AG04450 (cell line): Measurements from ENCODE around the gene RANBP10. TPM values are rescaled to one million over a fixed set of nuclear protein-coding genes. Genes with fewer than 3 reads are reported as not detected.

Source experiments
- CTCF ChIA-PET: fragments of 300-600, 350-600 bp; formaldehyde crosslinking; extraction: SDS; loops from one replicate; lab custom pipeline; 2022; ENCODE audit warnings: antibody characterized with exemption, inconsistent platforms; lab: Charles Lee
- POLR2A ChIA-PET: fragments of 350-600 bp; formaldehyde crosslinking; extraction: SDS; loops from one replicate; lab custom pipeline; 2021; ENCODE audit warnings: antibody characterized with exemption, inconsistent platforms; lab: Yijun Ruan, JAX
- DNase-seq: peaks from one replicate; pipeline ENCODE4 v3.0.0-alpha.2; 2011; ENCODE audit warnings: low read depth, low spot score
- H3K27ac ChIP-seq: one replicate; pipeline ENCODE4 v1.5.1; 2012; ENCODE audit warnings: low read depth, low read length, control low read depth
- H3K27me3 ChIP-seq: one replicate; pipeline ENCODE4 v1.6.0; 2012; ENCODE audit warnings: low read length; ENCODE audit not compliant: control insufficient read depth, insufficient read depth
- H3K4me3 ChIP-seq: 2 replicates; pipeline ENCODE4 v1.5.1; 2011; ENCODE audit warnings: mild to moderate bottlenecking, low read depth, low read length, control low read depth
- H3K9me3 ChIP-seq: 2 replicates; pipeline ENCODE4 v1.5.1; 2012; ENCODE audit warnings: low read length; ENCODE audit not compliant: control insufficient read depth, insufficient read depth
- polyA plus RNA-seq: library from polyadenylated mRNA; depleted of rRNA; stranded (reverse); fragments of >200 nt; gene quantifications from 2 replicates; pipeline ENCODE4 v1.2.3, GENCODE V29; 2011; rRNA removed
- small RNA-seq: library from RNA; depleted of rRNA; stranded (forward); fragments of <200 nt; gene quantifications from one replicate; pipeline ENCODE3, GENCODE V24; 2012; ENCODE audit warnings: low read depth; ENCODE audit not compliant: insufficient read length
- TF ChIP-seq, protein P1 (sequence below): IDR thresholded peaks from 2 replicates; pipeline ENCODE4 v1.5.1; 2011; ENCODE audit warnings: low read depth, low read length, control low read depth, inconsistent platforms

Gene RANBP10
- polyA plus RNA-seq, 1 experiment, result 11.3 TPM

DNA sequence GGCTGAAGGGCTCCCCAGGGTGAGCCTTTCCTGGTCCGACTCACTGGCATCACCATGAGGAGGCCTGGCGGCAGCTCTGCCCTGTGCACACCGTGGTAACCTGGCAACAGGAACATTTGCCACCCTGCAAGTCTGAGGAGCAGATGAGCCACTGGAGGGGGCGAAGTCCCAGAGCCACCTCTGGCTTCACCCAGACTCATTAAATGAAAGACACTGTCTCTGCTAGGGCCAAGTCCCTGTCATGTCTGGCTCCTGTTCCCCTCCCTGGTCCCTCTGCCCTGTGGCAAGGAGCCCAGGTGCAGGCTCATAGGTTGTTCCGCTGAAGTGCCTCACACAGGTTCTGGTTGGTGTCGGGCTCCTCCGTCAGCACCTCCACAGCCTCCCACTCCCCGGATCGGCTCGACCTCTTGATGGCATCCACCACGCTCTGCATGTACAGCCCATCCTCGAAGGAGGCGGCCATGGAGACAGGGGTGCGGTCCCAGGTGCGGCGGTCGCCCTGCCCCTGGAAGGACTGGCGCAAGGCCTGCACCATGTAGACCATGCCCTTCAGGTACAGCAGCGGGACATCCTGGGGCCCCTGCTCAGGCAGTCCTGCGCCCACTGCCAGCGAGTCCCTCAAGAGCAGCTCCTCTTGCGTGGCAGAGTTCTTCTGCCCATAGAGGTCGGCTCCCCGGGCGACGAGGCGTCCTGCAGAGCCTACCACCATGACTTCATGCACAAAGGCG, 131.3 kb downstream of the RANBP10 start:
- TF ChIP-seq, protein P1, sequence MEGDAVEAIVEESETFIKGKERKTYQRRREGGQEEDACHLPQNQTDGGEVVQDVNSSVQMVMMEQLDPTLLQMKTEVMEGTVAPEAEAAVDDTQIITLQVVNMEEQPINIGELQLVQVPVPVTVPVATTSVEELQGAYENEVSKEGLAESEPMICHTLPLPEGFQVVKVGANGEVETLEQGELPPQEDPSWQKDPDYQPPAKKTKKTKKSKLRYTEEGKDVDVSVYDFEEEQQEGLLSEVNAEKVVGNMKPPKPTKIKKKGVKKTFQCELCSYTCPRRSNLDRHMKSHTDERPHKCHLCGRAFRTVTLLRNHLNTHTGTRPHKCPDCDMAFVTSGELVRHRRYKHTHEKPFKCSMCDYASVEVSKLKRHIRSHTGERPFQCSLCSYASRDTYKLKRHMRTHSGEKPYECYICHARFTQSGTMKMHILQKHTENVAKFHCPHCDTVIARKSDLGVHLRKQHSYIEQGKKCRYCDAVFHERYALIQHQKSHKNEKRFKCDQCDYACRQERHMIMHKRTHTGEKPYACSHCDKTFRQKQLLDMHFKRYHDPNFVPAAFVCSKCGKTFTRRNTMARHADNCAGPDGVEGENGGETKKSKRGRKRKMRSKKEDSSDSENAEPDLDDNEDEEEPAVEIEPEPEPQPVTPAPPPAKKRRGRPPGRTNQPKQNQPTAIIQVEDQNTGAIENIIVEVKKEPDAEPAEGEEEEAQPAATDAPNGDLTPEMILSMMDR, result no peak
- Histone ChIP-seq H3K27me3 (no peaks in the 10 kb centered on the region), H3K27ac (no peak overlapping the region), H3K9me3 (no peaks in the 10 kb centered on the region), H3K4me3 (no peak overlapping the region)
- CTCF ChIA-PET, result interaction anchor here (1.6 kb wide), 1 partner anchor 154 kb away, joined by 4 read pairs; no protein-coding TSS in a partner anchor
- POLR2A ChIA-PET, result no interaction called here
- no peak for DNase-seq

DNA sequence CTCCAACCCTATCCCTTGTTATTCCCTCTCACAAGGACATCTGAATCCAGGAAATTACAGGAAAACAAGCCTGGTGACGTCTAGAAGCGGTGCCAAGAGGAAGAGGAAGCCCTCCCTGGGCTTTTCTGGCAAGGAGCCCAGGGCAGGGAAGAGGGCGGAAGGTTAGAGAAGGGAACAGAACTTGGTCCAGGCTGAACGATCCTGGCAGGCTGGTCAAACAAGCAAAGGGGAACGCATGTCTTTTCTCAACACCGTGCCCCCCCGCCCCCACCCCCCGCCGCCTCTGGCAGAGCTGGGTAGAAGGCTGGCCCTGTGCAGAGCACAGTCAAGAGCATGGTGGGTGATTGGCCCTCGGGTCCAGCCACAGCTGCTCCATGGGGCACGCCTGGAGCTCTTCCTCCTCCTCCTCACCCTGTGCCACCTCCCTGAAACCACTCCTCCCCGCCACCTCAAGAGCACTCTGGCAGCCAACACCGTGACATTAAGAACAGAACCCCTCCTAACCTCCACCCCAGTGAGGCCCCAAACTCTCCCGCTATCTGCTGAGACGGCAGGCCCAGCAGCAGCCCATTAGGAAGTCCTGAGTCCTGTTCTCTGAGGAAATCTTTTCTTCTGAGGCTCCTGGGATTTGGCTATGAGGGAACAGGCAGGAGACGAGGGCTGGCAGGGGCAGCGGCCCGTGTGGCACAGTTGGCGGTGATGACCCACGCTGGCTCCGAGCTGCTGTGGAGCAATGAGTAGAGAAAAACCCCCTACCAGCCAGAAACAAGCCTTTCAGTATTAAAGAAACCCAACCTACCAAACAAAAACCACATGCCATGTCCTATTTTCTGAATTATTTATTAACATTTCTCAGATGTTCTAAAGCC, 132.4 kb downstream of the RANBP10 start:
- no peak overlapping the region for H3K4me3 ChIP-seq
- ChIA-PET CTCF (interaction anchor here (0.5 to 11.4 kb wide), 9 partner anchors 9 to 359 kb away, joined by 3 to 181 read pairs (median 7); partner anchors contain the start of genes RANBP10 and TSNAXIP1), POLR2A (interaction anchor here (0.5 to 0.6 kb wide), 2 partner anchors 59 to 168 kb away, joined by 3 to 8 read pairs; no protein-coding TSS in a partner anchor)
- no peak for DNase-seq
- H3K27me3 ChIP-seq, result no peaks in the 10 kb centered on the region
- peak overlapping the region; percentile 11 for H3K27ac ChIP-seq
- H3K9me3 ChIP-seq, result no peaks in the 10 kb centered on the region
- TF ChIP-seq, protein P1, result no peak

Small RNA genes lying within 50 kb of the gene (small RNA-seq; reads per million reads assigned to genes)
- gene AC040162.2, result not detected

Other genes with a start within 250 kb of the RANBP10 start
- gene CTCF, start 244.0 kb downstream of the RANBP10 start, polyA plus RNA-seq, result 21.0 and 24.4 TPM in 2 replicates
- gene CARMIL2, start 161.4 kb downstream of the RANBP10 start, polyA plus RNA-seq, result 0.09 and 0.11 TPM in 2 replicates
- 11.4 and 16.5 TPM in 2 replicates for gene ACD, start 146.3 kb downstream of the RANBP10 start, polyA plus RNA-seq
- gene PARD6A, start 145.6 kb downstream of the RANBP10 start, polyA plus RNA-seq, result 0.42 and 0.53 TPM in 2 replicates
- gene ENKD1, start 139.8 kb downstream of the RANBP10 start, polyA plus RNA-seq, result 3.6 and 4.2 TPM in 2 replicates
- gene C16orf86, start 139.7 kb downstream of the RANBP10 start, polyA plus RNA-seq, result 0.55 and 0.56 TPM in 2 replicates
- gene GFOD2, start 87.2 kb downstream of the RANBP10 start, polyA plus RNA-seq, result 11.1 and 11.8 TPM in 2 replicates
- 0.92 and 1.1 TPM in 2 replicates for gene TSNAXIP1, start 329 bp upstream of the RANBP10 start, polyA plus RNA-seq
- 22.3 and 22.8 TPM in 2 replicates for gene THAP11, start 35.8 kb upstream of the RANBP10 start, polyA plus RNA-seq
- 151 and 190 TPM in 2 replicates for gene NUTF2, start 40.4 kb upstream of the RANBP10 start, polyA plus RNA-seq
- 17.9 and 21.7 TPM in 2 replicates for gene CENPT, start 41.1 kb upstream of the RANBP10 start, polyA plus RNA-seq
- 18.7 and 31.6 TPM in 2 replicates for gene EDC4, start 66.5 kb upstream of the RANBP10 start, polyA plus RNA-seq
- gene NRN1L, start 78.3 kb upstream of the RANBP10 start, polyA plus RNA-seq, result 0.21 TPM in 1 of 2 replicates, not detected in the other
- gene PSKH1, start 86.7 kb upstream of the RANBP10 start, polyA plus RNA-seq, result 18.2 and 26.6 TPM in 2 replicates
- gene CTRL, start 125.3 kb upstream of the RANBP10 start, polyA plus RNA-seq, result 0.14 and 0.29 TPM in 2 replicates
- 18.1 and 29.1 TPM in 2 replicates for gene PSMB10, start 130.3 kb upstream of the RANBP10 start, polyA plus RNA-seq
- gene LCAT, start 137.6 kb upstream of the RANBP10 start, polyA plus RNA-seq, result 5.2 and 7.9 TPM in 2 replicates
- 48.1 and 63.0 TPM in 2 replicates for gene SLC12A4, start 162.1 kb upstream of the RANBP10 start, polyA plus RNA-seq
- gene DPEP3, start 173.9 kb upstream of the RANBP10 start, polyA plus RNA-seq, result not detected in 2 replicates
- gene DPEP2, start 192.9 kb upstream of the RANBP10 start, polyA plus RNA-seq, result not detected in 2 replicates
- not detected in 2 replicates for gene DPEP2NB, start 209.4 kb upstream of the RANBP10 start, polyA plus RNA-seq
- gene DDX28, start 216.7 kb upstream of the RANBP10 start, polyA plus RNA-seq, result 7.6 and 8.1 TPM in 2 replicates
- gene DUS2, start 216.7 kb upstream of the RANBP10 start, polyA plus RNA-seq, result 13.7 and 14.1 TPM in 2 replicates